Tibial artery (tissue), 4 donors: ENCODE data around the gene CEP76.

ENCODE experiments used
- DNase-seq, 2 donors: peaks; one replicate each; pipeline ENCODE4 v3.0.0-alpha.2; 2019
- H3K27ac ChIP-seq, 2 donors: fragments of 200-600 bp; sonication (generic) in 1 of 2; 1 replicate in 1 of 2; 2 replicates in 1 of 2; pipeline ENCODE4 v1.5.1; 2018 to 2019; ENCODE audit warnings: mild to moderate bottlenecking in 1 of 2
- H3K27me3 ChIP-seq, 2 donors: fragments of 200-600 bp; sonication (generic) in 1 of 2; one replicate each; pipeline versions ENCODE4 v1.5.1 to v1.6.0; 2016 to 2019
- H3K36me3 ChIP-seq, 3 donors: fragments of 200-600 bp; sonication (generic) in 2 of 3; one replicate each; pipeline ENCODE4 v1.5.1; 2016 to 2019; ENCODE audit warnings: mild to moderate bottlenecking in 2 of 3
- H3K4me1 ChIP-seq, 4 donors: fragments of 200-600 bp; sonication (generic) in 2 of 4; 1 replicate in 3 of 4; 2 replicates in 1 of 4; pipeline ENCODE4 v1.5.1; 2016 to 2019
- H3K4me3 ChIP-seq, 2 donors: fragments of 200-600 bp; sonication (generic) in 1 of 2; 1 replicate in 1 of 2; 2 replicates in 1 of 2; pipeline ENCODE4 v1.5.1; 2018 to 2019; ENCODE audit warnings: mild to moderate bottlenecking in 2 of 2
- H3K9me3 ChIP-seq, 3 donors: fragments of 200-600 bp; sonication (generic) in 1 of 3; one replicate each; pipeline ENCODE4 v1.5.1; 2016 to 2019
- CTCF ChIP-seq, 2 experiments: fragments of 200-600 bp in 1 of 2; fragments of 450-650 bp in 1 of 2; IDR thresholded peaks; one replicate each; pipeline ENCODE4 v1.5.1; 2017 to 2019; ENCODE audit warnings: antibody characterized with exemption in 2 of 2, mild to moderate bottlenecking in 1 of 2, moderate library complexity in 1 of 2
- intact Hi-C: fragments of 100-400 bp; cut with DNase I; formaldehyde crosslinking; loops from one replicate; pipeline ENCODE4 v1.15.0; 2023; ENCODE audit warnings: low total_unique reads

The CEP76 gene

GRCh38 chr18:12722731-12723130 is 20.2 kb upstream of the CEP76 start:
- H3K27ac ChIP-seq = no peak overlapping the region
- intact Hi-C loops = no loop called here
- no peak for TF ChIP-seq CTCF (IDR thresholded peaks at IDR 0.05)
- H3K4me1 ChIP-seq = no peaks in the 10 kb centered on the region
- H3K9me3 ChIP-seq = no peaks in the 10 kb centered on the region
- no peak overlapping the region for H3K4me3 ChIP-seq
- H3K27me3 ChIP-seq = no peaks in the 10 kb centered on the region
- peaks cover 59 to 85% (median 69%) of the 10 kb centered on the region in 3 donors for H3K36me3 ChIP-seq
- DNase-seq = no peak

- Histone ChIP-seq H3K36me3 (peaks cover 65 to 93% (median 69%) of the 10 kb centered on the region in 3 donors), H3K9me3 (no peaks in the 10 kb centered on the region), H3K4me3 (no peak overlapping the region), H3K27ac (no peak overlapping the region), H3K4me1 (no peaks in the 10 kb centered on the region), H3K27me3 (no peaks in the 10 kb centered on the region)
- intact Hi-C loops = no loop called here
- DNase-seq = no peak
- no peak for TF ChIP-seq CTCF (IDR thresholded peaks at IDR 0.05)
These were observed 19.2 kb upstream of the CEP76 start for GRCh38 chr18:12721495-12722275.

GRCh38 chr18:12711446-12711845 is 8.9 kb upstream of the CEP76 start:
- intact Hi-C loops = no loop called here
- no peak for DNase-seq
- TF ChIP-seq CTCF (IDR thresholded peaks at IDR 0.05) = no peak
- no peaks in the 10 kb centered on the region for H3K9me3 ChIP-seq
- H3K27ac ChIP-seq = no peak overlapping the region
- peaks cover 50 to 96% (median 82%) of the 10 kb centered on the region in 3 donors for H3K36me3 ChIP-seq
- H3K27me3 ChIP-seq = no peaks in the 10 kb centered on the region
- no peak overlapping the region for H3K4me3 ChIP-seq
- H3K4me1 ChIP-seq = no peaks in the 10 kb centered on the region

GRCh38 chr18:12703664-12704063 is 1.1 kb upstream of the CEP76 start:
- TF ChIP-seq CTCF (IDR thresholded peaks at IDR 0.05) = no peak
- H3K36me3 ChIP-seq = peaks cover 25 to 27% (median 25%) of the 10 kb centered on the region in 3 donors
- peak overlapping the region; percentile 93 to 95 for H3K27ac ChIP-seq
- no peak for DNase-seq
- no peaks in the 10 kb centered on the region for H3K9me3 ChIP-seq
- H3K4me3 ChIP-seq = peak overlapping the region; percentile 88 to 90
- intact Hi-C loops = no loop called here
- peaks cover 0 to 38% (median 25%) of the 10 kb centered on the region in 4 donors for H3K4me1 ChIP-seq
- H3K27me3 ChIP-seq = no peaks in the 10 kb centered on the region

- Histone ChIP-seq H3K27me3 (no peaks in the 10 kb centered on the region), H3K9me3 (no peaks in the 10 kb centered on the region), H3K27ac (peak overlapping the region; percentile 93 to 95), H3K4me3 (peak overlapping the region; percentile 88 to 90), H3K4me1 (peaks cover 0 to 38% (median 25%) of the 10 kb centered on the region in 4 donors), H3K36me3 (peaks cover 20 to 29% (median 21%) of the 10 kb centered on the region in 3 donors)
- intact Hi-C loops = no loop called here
- no peak for TF ChIP-seq CTCF (IDR thresholded peaks at IDR 0.05)
- DNase-seq = no peak
These were observed 609 bp upstream of the CEP76 start for GRCh38 chr18:12703096-12703567.
